HG02763 (cell line): ENCODE measurements around the gene TUSC2.

Source experiments
- ATAC-seq: cut with Tn5 transposase; IDR thresholded peaks from one replicate; pipeline ENCODE4 v1.9.1; 2021; ENCODE audit warnings: mild to moderate bottlenecking, moderate library complexity; ENCODE audit not compliant: unreplicated experiment

TUSC2 gene

GRCh38 chr3:50337175-50337861, 9.3 kb upstream of the TUSC2 start:
- peak; percentile 78 for ATAC-seq

GRCh38 chr3:50336452-50337174, 8.6 kb upstream of the TUSC2 start:
- peak; percentile 36 for ATAC-seq

- no peak for ATAC-seq
Measured at GRCh38 chr3:50334339-50335075, 6.5 kb upstream of the TUSC2 start.

GRCh38 chr3:50333744-50334328, 5.8 kb upstream of the TUSC2 start:
- no peak for ATAC-seq

GRCh38 chr3:50331364-50331907, 3.4 kb upstream of the TUSC2 start:
- no peak for ATAC-seq

GRCh38 chr3:50330330-50330729, 2.3 kb upstream of the TUSC2 start:
- ATAC-seq, result no peak

GRCh38 chr3:50327129-50327528, 894 bp downstream of the TUSC2 start:
- no peak for ATAC-seq

GRCh38 chr3:50326182-50326541, 1.9 kb downstream of the TUSC2 start:
- ATAC-seq, result no peak

- ATAC-seq, result no peak
Measured at GRCh38 chr3:50325497-50326181, 2.4 kb downstream of the TUSC2 start.

GRCh38 chr3:50325113-50325480, 2.9 kb downstream of the TUSC2 start:
- ATAC-seq, result no peak

- ATAC-seq, result no peak
Measured at GRCh38 chr3:50324351-50325112, 3.5 kb downstream of the TUSC2 start.

GRCh38 chr3:50323614-50324199, 4.3 kb downstream of the TUSC2 start:
- no peak for ATAC-seq

- no peak for ATAC-seq
Measured at GRCh38 chr3:50323092-50323600, 4.9 kb downstream of the TUSC2 start.

GRCh38 chr3:50322386-50323091, 5.5 kb downstream of the TUSC2 start, which contains the start of gene HYAL2:
Gene HYAL2, minus strand, starts transcription at chr3:50322745. Its CDS starts 2,256 bp downstream, at chr3:50320489.
- ATAC-seq, result no peak

GRCh38 chr3:50322115-50322385, 6.0 kb downstream of the TUSC2 start:
- no peak for ATAC-seq

- peak; percentile 82 for ATAC-seq
Measured at GRCh38 chr3:50321336-50322114, 6.5 kb downstream of the TUSC2 start.

- ATAC-seq, result peak; percentile 51
Measured at GRCh38 chr3:50320853-50321335, 7.1 kb downstream of the TUSC2 start.
